ENCODE results near the gene VPS36. TPM values are rescaled to one million over a fixed set of nuclear protein-coding genes. Genes with fewer than 3 reads are reported as not detected.

VPS36 gene
- total and polyA plus RNA-seq, 7 donors, result 22.3 to 85.0 (median 52.8) TPM

DNA sequence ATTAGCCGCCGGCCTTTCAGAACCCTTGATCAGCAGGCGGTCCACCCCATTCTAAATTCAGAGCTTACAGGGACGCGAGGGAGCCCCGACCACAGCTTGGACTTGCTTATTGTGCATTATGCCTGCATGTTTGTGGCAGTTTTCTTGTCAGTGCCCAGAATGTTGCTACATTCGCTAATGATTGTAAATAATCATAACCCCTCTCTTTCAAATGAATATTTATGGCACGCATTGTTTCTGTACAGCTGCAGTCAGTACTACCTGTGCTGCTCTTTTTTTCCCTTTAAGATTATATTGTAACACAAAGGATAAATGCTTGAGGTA, 321 bp upstream of the VPS36 start:
- no peaks in the 10 kb centered on the region for H3K27me3 ChIP-seq
- H3K27ac ChIP-seq, result peak overlapping the region; percentile 90 to 99 (median 96)
- H3K4me3 ChIP-seq, result peak overlapping the region in 3 of 4 donors; percentile 83 to 88 (median 86)
- H3K9me3 ChIP-seq, result no peaks in the 10 kb centered on the region
- intact Hi-C loops (cut with DNase I), result loop anchor here (2.0 to 10.0 kb wide), 6 partner anchors 167 to 1046 kb away; partner anchors contain the start of genes ATP7B, SUGT1 and WDFY2
- TF ChIP-seq CTCF (IDR thresholded peaks at IDR 0.05) (peak in 3 of 4 experiments; percentile 7 to 80 (median 43)), POLR2AphosphoS5 (IDR thresholded peaks at IDR 0.05) (no peak)
- H3K4me1 ChIP-seq, result peaks cover 0 to 40% (median 37%) of the 10 kb centered on the region in 4 donors
- no peaks in the 10 kb centered on the region for H3K36me3 ChIP-seq
- DNase-seq, result no peak
- WGBS, 2 donors, result 3 to 11% methylated on average over 8 of the region's 8 CpGs

DNA sequence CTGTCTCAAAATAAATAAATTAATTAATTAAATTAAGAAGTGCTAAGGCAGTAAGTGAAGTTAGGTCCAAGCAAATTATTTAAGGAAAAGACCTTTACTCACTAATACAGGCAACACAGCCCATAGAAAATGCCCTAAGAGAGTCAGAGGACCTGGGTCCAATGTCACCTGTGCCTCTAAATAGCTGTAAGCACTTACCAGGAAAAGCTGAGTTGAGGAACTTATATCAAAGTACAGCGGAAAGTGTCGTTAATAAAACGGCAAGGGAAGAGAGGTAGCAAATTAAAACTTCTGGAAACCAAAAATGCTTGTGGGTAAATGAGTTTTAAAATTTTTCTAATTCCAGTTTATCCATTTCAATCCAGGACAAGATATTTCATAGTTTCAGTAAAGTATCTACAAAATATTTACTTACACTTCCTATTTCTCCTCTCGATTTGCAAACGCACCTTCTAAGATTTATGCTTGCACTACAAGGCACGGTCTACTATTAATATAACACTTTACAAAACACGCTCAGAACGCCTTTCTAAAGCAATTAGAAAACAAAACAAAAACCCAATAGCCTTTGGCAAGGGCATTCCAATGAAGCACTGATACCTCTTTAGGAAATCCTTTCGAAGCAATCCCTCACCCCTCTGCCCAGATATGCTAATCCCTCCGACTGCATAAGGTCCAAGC, 963 bp downstream of the VPS36 start:
- TF ChIP-seq CTCF (IDR thresholded peaks at IDR 0.05) (no peak), EP300 (IDR thresholded peaks at IDR 0.05) (no peak), POLR2A (IDR thresholded peaks at IDR 0.05) (no peak), POLR2AphosphoS5 (IDR thresholded peaks at IDR 0.05) (no peak)
- peak overlapping the region; percentile 90 to 99 (median 96) for H3K27ac ChIP-seq
- H3K4me1 ChIP-seq, result peaks cover 0 to 37% (median 34%) of the 10 kb centered on the region in 4 donors
- no peak for DNase-seq
- H3K27me3 ChIP-seq, result no peaks in the 10 kb centered on the region
- intact Hi-C loops (cut with DNase I), result loop anchor here (2.0 to 10.0 kb wide), 6 partner anchors 168 to 1045 kb away; partner anchors contain the start of genes ATP7B, SUGT1 and WDFY2
- H3K4me3 ChIP-seq, result peak overlapping the region; percentile 57 to 88 (median 84)
- 2 to 4% methylated on average over 10 of the region's 10 CpGs for WGBS, 2 donors
- H3K36me3 ChIP-seq, result peaks cover 0 to 10% (median 0%) of the 10 kb centered on the region in 4 donors
- H3K9me3 ChIP-seq, result no peaks in the 10 kb centered on the region

DNA sequence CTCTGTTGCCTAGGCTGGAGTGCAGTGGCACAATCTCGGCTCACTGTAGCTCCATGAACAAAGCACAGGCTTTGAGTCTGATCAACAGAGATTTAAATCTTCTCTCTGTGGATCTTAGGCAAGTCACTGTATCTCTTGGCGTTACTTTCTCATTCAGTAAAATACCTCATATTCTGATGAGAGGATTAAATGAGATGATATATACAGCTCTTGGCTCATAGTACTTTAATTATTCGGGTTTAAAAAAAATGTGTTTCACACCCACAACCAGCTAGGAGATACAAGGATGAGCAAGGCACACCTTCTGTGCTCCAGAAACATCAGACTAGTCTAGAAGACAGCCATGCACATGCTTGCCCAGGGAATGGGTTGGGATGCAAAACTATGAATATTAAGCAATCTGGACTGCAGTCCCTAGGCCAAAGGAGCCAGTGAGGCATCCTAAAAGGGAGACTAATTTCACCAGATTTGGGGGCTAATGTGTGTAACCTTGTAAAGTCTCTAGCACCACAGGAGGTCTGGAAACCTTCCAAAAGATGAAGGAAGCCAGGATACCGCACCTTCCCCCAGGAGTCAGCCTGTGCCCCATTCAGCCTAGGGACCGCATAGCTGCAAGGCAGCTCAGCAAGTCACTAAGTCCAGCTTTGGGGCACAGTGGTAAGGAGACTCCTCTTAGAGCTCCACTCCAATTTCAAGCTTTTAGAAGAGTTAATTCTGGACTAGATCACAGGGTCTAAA, 2.5 kb downstream of the VPS36 start:
- WGBS, 2 donors, result 86 to 87% methylated on average over 5 of the region's 5 CpGs
- no peak overlapping the region for H3K4me3 ChIP-seq
- H3K4me1 ChIP-seq, result peaks cover 0 to 32% (median 30%) of the 10 kb centered on the region in 4 donors
- peak overlapping the region in 1 of 4 donors; percentile 94 for H3K27ac ChIP-seq
- peaks cover 0 to 10% (median 0%) of the 10 kb centered on the region in 4 donors for H3K36me3 ChIP-seq
- H3K27me3 ChIP-seq, result no peaks in the 10 kb centered on the region
- intact Hi-C loops (cut with DNase I), result no loop called here
- no peaks in the 10 kb centered on the region for H3K9me3 ChIP-seq
- DNase-seq, result no peak
- no peak for TF ChIP-seq POLR2AphosphoS5 (IDR thresholded peaks at IDR 0.05)
- no peak for TF ChIP-seq CTCF (IDR thresholded peaks at IDR 0.05)
- no peak for TF ChIP-seq POLR2A (IDR thresholded peaks at IDR 0.05)
- TF ChIP-seq EP300 (IDR thresholded peaks at IDR 0.05), result no peak

DNA sequence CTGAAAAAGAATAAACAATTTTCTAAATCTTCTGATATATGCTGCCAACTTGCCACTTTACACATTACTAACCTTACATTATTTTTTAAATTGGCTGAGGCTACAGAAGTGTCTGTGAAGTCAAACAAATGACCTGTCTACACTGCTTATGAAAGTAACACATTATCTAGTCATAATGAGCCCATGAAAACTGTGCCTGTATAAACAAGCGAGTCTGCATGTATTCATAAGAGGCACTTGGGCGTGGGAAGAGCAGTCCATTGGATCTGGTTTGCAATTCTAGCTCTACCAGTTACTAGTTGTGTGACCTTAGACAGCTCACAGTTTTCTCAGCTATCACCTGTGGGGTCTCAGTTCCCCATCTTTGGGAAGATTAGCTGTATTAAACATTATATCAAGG, 3.1 kb downstream of the VPS36 start:
- no peak for DNase-seq
- H3K27me3 ChIP-seq, result no peaks in the 10 kb centered on the region
- H3K9me3 ChIP-seq, result no peaks in the 10 kb centered on the region
- H3K27ac ChIP-seq, result no peak overlapping the region
- H3K4me1 ChIP-seq, result peaks cover 0 to 32% (median 30%) of the 10 kb centered on the region in 4 donors
- intact Hi-C loops (cut with DNase I), result no loop called here
- H3K36me3 ChIP-seq, result peaks cover 0 to 15% (median 0%) of the 10 kb centered on the region in 4 donors
- no peak overlapping the region for H3K4me3 ChIP-seq
- TF ChIP-seq EP300 (IDR thresholded peaks at IDR 0.05), result no peak
- no peak for TF ChIP-seq CTCF (IDR thresholded peaks at IDR 0.05)
- no peak for TF ChIP-seq POLR2AphosphoS5 (IDR thresholded peaks at IDR 0.05)
- no peak for TF ChIP-seq POLR2A (IDR thresholded peaks at IDR 0.05)
- WGBS, 2 donors, result 69 to 78% methylated on average over 2 of the region's 2 CpGs

All from sigmoid colon (tissue), 7 donors.